Prostate gland (tissue), 2 donors: Measurements from ENCODE around the gene VCAN.

Experiments
- POLR2A ChIP-seq: fragments of 450-650 bp; IDR thresholded peaks from one replicate; pipeline ENCODE4 v1.6.1; 2016; ENCODE audit warnings: antibody characterized with exemption, mild to moderate bottlenecking
- TF ChIP-seq, protein P1 (sequence below), 4 experiments: fragments of 200-600 bp in 2 of 4; fragments of 450-650 bp in 2 of 4; sonication (generic) in 2 of 4; IDR thresholded peaks; 1 replicate in 3 of 4; 2 replicates in 1 of 4; pipeline ENCODE4 v1.5.1; 2016 to 2019; ENCODE audit warnings: antibody characterized with exemption in 4 of 4, mild to moderate bottlenecking in 2 of 4, moderate library complexity in 2 of 4

DNA sequence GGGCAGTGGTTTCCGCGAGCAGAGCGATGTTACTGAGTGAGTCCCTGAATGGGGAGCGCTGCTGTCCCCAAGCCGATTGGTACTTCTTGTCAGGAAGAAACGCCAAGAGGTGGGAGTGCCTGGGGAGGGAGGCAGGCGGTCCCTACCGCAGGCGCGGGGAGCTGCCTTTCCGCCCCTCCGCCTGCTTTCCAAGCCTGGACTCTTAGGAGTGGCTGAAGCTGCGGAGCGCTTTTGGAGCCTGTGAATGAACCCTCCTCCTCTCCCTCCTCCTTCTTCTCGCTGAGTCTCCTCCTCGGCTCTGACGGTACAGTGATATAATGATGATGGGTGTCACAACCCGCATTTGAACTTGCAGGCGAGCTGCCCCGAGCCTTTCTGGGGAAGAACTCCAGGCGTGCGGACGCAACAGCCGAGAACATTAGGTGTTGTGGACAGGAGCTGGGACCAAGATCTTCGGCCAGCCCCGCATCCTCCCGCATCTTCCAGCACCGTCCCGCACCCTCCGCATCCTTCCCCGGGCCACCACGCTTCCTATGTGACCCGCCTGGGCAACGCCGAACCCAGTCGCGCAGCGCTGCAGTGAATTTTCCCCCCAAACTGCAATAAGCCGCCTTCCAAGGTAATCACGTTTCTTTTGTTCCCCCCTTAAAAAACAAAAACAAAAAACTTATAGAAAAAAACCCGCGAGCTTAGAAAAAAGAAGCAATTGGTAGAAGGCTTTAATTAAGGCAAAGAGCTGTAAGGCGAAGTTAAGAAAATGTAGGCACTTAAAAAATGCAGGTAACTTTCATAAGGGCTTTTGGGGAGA lies at the start of gene VCAN:
- no peak for TF ChIP-seq POLR2A
- TF ChIP-seq, protein P1, sequence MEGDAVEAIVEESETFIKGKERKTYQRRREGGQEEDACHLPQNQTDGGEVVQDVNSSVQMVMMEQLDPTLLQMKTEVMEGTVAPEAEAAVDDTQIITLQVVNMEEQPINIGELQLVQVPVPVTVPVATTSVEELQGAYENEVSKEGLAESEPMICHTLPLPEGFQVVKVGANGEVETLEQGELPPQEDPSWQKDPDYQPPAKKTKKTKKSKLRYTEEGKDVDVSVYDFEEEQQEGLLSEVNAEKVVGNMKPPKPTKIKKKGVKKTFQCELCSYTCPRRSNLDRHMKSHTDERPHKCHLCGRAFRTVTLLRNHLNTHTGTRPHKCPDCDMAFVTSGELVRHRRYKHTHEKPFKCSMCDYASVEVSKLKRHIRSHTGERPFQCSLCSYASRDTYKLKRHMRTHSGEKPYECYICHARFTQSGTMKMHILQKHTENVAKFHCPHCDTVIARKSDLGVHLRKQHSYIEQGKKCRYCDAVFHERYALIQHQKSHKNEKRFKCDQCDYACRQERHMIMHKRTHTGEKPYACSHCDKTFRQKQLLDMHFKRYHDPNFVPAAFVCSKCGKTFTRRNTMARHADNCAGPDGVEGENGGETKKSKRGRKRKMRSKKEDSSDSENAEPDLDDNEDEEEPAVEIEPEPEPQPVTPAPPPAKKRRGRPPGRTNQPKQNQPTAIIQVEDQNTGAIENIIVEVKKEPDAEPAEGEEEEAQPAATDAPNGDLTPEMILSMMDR (IDR thresholded peaks at IDR 0.05): no peak
